H9 (cell line): Measurements from ENCODE around the gene ROPN1L. TPM values are rescaled to one million over a fixed set of nuclear protein-coding genes. Genes with fewer than 3 reads are reported as not detected.

ENCODE experiments used
- DNase-seq: peaks from one replicate; pipeline ENCODE4 v3.0.0-alpha.2; 2017
- H2AFZ ChIP-seq: one replicate; pipeline ENCODE4 v1.6.1; 2013; ENCODE audit warnings: mild to moderate bottlenecking, low read length, control low read depth, moderate library complexity
- H2AK5ac ChIP-seq: 2 replicates; pipeline ENCODE4 v1.6.1; 2013; ENCODE audit warnings: low read length, control low read depth, mixed read lengths; ENCODE audit not compliant: insufficient read length
- H2BK120ac ChIP-seq: one replicate; pipeline ENCODE4 v1.6.1; 2013; ENCODE audit warnings: low read depth, mild to moderate bottlenecking, low read length, control low read depth, inconsistent platforms; ENCODE audit not compliant: poor library complexity, severe bottlenecking
- H2BK12ac ChIP-seq: 2 replicates; pipeline ENCODE4 v1.6.1; 2013; ENCODE audit warnings: low read length, control low read depth, mixed read lengths, low read depth; ENCODE audit not compliant: insufficient read length
- H2BK15ac ChIP-seq: 2 replicates; pipeline ENCODE4 v1.6.1; 2013; ENCODE audit warnings: low read depth, low read length, control low read depth
- H2BK20ac ChIP-seq: one replicate; pipeline ENCODE4 v1.6.1; 2013; ENCODE audit warnings: low read depth, mild to moderate bottlenecking, low read length, control low read depth, inconsistent platforms; ENCODE audit not compliant: poor library complexity, severe bottlenecking
- H2BK5ac ChIP-seq: 2 replicates; pipeline ENCODE4 v1.6.1; 2013; ENCODE audit warnings: low read length, control low read depth, mixed read lengths; ENCODE audit not compliant: insufficient read length
- H3K14ac ChIP-seq: 2 replicates; pipeline ENCODE4 v1.6.1; 2013; ENCODE audit warnings: low read length, control low read depth; ENCODE audit not compliant: insufficient read depth
- H3K18ac ChIP-seq: 2 replicates; pipeline ENCODE4 v1.6.1; 2013; ENCODE audit warnings: low read depth, mild to moderate bottlenecking, mixed read lengths, low read length, control low read depth; ENCODE audit not compliant: insufficient read length
- H3K23ac ChIP-seq: 2 replicates; pipeline ENCODE4 v1.6.1; 2013; ENCODE audit warnings: low read length, control low read depth, mixed read lengths, low read depth; ENCODE audit not compliant: insufficient read length
- H3K23me2 ChIP-seq: 2 replicates; pipeline ENCODE4 v1.6.1; 2013; ENCODE audit warnings: low read depth, mild to moderate bottlenecking, mixed read lengths, low read length, control low read depth; ENCODE audit not compliant: insufficient read length, poor library complexity, severe bottlenecking
- H3K27ac ChIP-seq: 2 replicates; pipeline ENCODE4 v1.5.1; 2013; ENCODE audit warnings: low read length, control low read depth, mixed read lengths, low read depth; ENCODE audit not compliant: insufficient read length
- H3K27me3 ChIP-seq: 2 replicates; pipeline ENCODE4 v1.6.1; 2013; ENCODE audit warnings: low read length, control low read depth, inconsistent platforms; ENCODE audit not compliant: insufficient read depth
- H3K4ac ChIP-seq: 2 replicates; pipeline ENCODE4 v1.6.1; 2013; ENCODE audit warnings: low read depth, mild to moderate bottlenecking, control low read depth, inconsistent platforms, low read length, moderate library complexity
- H3K4me1 ChIP-seq: 2 replicates; pipeline ENCODE4 v1.6.1; 2013; ENCODE audit warnings: low read length, control low read depth, inconsistent platforms; ENCODE audit not compliant: insufficient read depth
- H3K4me2 ChIP-seq: 2 replicates; pipeline ENCODE4 v1.6.1; 2013; ENCODE audit warnings: low read length, control low read depth, mixed read lengths; ENCODE audit not compliant: insufficient read length, insufficient read depth
- H3K56ac ChIP-seq: 2 replicates; pipeline ENCODE4 v1.6.1; 2013; ENCODE audit warnings: low read depth, mild to moderate bottlenecking, mixed read lengths, low read length, control low read depth; ENCODE audit not compliant: insufficient read length
- H3K79me1 ChIP-seq: 2 replicates; pipeline ENCODE4 v1.6.1; 2013; ENCODE audit warnings: low read depth, mild to moderate bottlenecking, moderate library complexity, low read length, control low read depth, inconsistent platforms; ENCODE audit not compliant: insufficient read depth, poor library complexity, severe bottlenecking
- H3K79me2 ChIP-seq: 2 replicates; pipeline ENCODE4 v1.6.1; 2013; ENCODE audit warnings: low read length, control low read depth, inconsistent platforms; ENCODE audit not compliant: insufficient read depth
- H3K9ac ChIP-seq: 2 replicates; pipeline ENCODE4 v1.6.1; 2013; ENCODE audit warnings: low read length, control low read depth, mixed read lengths; ENCODE audit not compliant: insufficient read length; ENCODE audit errors: extremely low read depth
- H3K9me3 ChIP-seq: one replicate; pipeline ENCODE4 v1.6.1; 2013; ENCODE audit warnings: low read depth, low read length, inconsistent platforms; ENCODE audit not compliant: control insufficient read depth
- H3T11ph ChIP-seq: one replicate; pipeline ENCODE4 v1.6.1; 2013; ENCODE audit warnings: mild to moderate bottlenecking, low read length, control low read depth, inconsistent platforms
- H4K20me1 ChIP-seq: one replicate; pipeline ENCODE4 v1.6.1; 2013; ENCODE audit not compliant: control insufficient read depth, insufficient read length, insufficient read depth
- H4K5ac ChIP-seq: 2 replicates; pipeline ENCODE4 v1.6.1; 2013; ENCODE audit warnings: low read depth, mild to moderate bottlenecking, mixed read lengths, low read length, control low read depth; ENCODE audit not compliant: insufficient read length
- H4K8ac ChIP-seq: replicated peaks from 2 replicates; pipeline ENCODE4 v1.6.1; 2013; ENCODE audit warnings: low read length, control low read depth, mixed read lengths, low read depth; ENCODE audit not compliant: insufficient read length
- H4K91ac ChIP-seq: 2 replicates; pipeline ENCODE4 v1.6.1; 2013; ENCODE audit warnings: low read depth, mild to moderate bottlenecking, moderate library complexity, mixed read lengths, low read length, control low read depth; ENCODE audit not compliant: insufficient read length
- H3K27ac Mint-ChIP-seq, 3 experiments: 2 replicates in 2 of 3; 3 replicates in 1 of 3; pipeline ENCODE4 v1.8.0; 2020 to 2021; ENCODE audit warnings: mixed read lengths in 3 of 3, mild to moderate bottlenecking in 1 of 3, moderate library complexity in 1 of 3
- H3K27me3 Mint-ChIP-seq: 2 replicates; pipeline ENCODE4 v1.8.0; 2021; ENCODE audit warnings: low read depth, mild to moderate bottlenecking, moderate library complexity, mixed read lengths
- H3K36me3 Mint-ChIP-seq, 3 experiments: 2 replicates in 2 of 3; 3 replicates in 1 of 3; pipeline ENCODE4 v1.8.0; 2020 to 2021; ENCODE audit warnings: low read depth in 3 of 3, mixed read lengths in 3 of 3; ENCODE audit not compliant: insufficient read depth in 1 of 3
- H3K4me1 Mint-ChIP-seq, 2 experiments: 2 replicates each; pipeline ENCODE4 v1.8.0; 2020; ENCODE audit warnings: mixed read lengths in 2 of 2
- H3K4me3 Mint-ChIP-seq, 2 experiments: 2 replicates in 1 of 2; 3 replicates in 1 of 2; pipeline ENCODE4 v1.8.0; 2020 to 2021; ENCODE audit warnings: mild to moderate bottlenecking in 2 of 2, mixed read lengths in 2 of 2, moderate library complexity in 1 of 2
- H3K9me3 Mint-ChIP-seq, 2 experiments: 2 replicates in 1 of 2; 3 replicates in 1 of 2; pipeline ENCODE4 v1.8.0; 2020; ENCODE audit warnings: mild to moderate bottlenecking in 2 of 2, mixed read lengths in 2 of 2, moderate library complexity in 1 of 2
- WGBS: extraction: QIAGEN DNeasy Blood & Tissue Kit; methylation state at CpG from one replicate; pipeline ENCODE4 v1.1.7; 2013; ENCODE audit warnings: missing lambda C conversion rate, low lambda C conversion rate, mixed read lengths; ENCODE audit not compliant: insufficient read length; ENCODE audit errors: extremely low coverage; 5-methylcytosine and 5-hydroxymethylcytosine counted together
- total RNA-seq: library from RNA; stranded (reverse); gene quantifications from 2 replicates; pipeline ENCODE4 v1.2.1, GENCODE V29; 2021
- TF ChIP-seq, protein P1 (sequence below): fragments of 200-600 bp; sonication (generic); conservative IDR thresholded peaks from 3 replicates; pipeline ENCODE4 v1.8.0; 2021; ENCODE audit warnings: antibody characterized with exemption, mild to moderate bottlenecking

The ROPN1L gene
- total RNA-seq, 1 experiment from 2014 or later: 0.37 TPM

DNA sequence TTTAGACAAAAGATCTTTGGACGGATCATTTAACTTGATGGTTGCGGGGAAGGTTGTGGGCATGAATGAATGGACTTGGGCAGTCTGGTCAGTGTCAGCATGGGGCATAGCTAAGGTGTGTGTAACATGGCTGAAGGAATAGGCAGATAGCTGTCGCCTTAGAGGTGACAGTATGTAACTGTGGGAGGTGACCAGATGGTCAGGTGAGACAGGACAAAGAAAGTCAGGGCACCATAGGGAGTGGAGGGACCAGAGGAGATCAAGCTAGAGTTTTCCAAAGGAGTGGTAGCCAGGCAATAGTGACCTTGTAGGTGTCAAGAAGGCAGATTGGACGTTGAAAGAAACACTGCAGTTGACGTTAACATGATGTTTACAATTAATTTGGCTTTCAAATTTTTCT is 45.1 kb upstream of the ROPN1L start:
- no peak overlapping the region for H2AK5ac ChIP-seq
- H3K9me3 ChIP-seq: no peaks in the 10 kb centered on the region

More for the DNA sequence above, 45.1 kb upstream of the ROPN1L start:
- H4K8ac ChIP-seq: no peak overlapping the region
- no peak overlapping the region for H2AFZ ChIP-seq
- H4K91ac ChIP-seq: no peak overlapping the region
- no peak for DNase-seq
- no peak overlapping the region for H2BK120ac ChIP-seq
- H3K27ac ChIP-seq: no peak overlapping the region
- TF ChIP-seq, protein P1, sequence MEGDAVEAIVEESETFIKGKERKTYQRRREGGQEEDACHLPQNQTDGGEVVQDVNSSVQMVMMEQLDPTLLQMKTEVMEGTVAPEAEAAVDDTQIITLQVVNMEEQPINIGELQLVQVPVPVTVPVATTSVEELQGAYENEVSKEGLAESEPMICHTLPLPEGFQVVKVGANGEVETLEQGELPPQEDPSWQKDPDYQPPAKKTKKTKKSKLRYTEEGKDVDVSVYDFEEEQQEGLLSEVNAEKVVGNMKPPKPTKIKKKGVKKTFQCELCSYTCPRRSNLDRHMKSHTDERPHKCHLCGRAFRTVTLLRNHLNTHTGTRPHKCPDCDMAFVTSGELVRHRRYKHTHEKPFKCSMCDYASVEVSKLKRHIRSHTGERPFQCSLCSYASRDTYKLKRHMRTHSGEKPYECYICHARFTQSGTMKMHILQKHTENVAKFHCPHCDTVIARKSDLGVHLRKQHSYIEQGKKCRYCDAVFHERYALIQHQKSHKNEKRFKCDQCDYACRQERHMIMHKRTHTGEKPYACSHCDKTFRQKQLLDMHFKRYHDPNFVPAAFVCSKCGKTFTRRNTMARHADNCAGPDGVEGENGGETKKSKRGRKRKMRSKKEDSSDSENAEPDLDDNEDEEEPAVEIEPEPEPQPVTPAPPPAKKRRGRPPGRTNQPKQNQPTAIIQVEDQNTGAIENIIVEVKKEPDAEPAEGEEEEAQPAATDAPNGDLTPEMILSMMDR: no peak
- H2BK15ac ChIP-seq: no peak overlapping the region
- H4K20me1 ChIP-seq: no peaks in the 10 kb centered on the region
- no peak overlapping the region for H2BK20ac ChIP-seq
- Mint-ChIP-seq H3K27me3 (no peaks in the 10 kb centered on the region), H3K4me1 (peaks cover 0 to 6% of the 10 kb centered on the region in 2 experiments; a peak in 1 of 4 replicates), H3K36me3 (peaks cover 20 to 61% (median 53%) of the 10 kb centered on the region in 3 experiments), H3K27ac (peak overlapping the region in 2 of 3 experiments; percentile 14 to 17; a peak in 1 of 7 replicates), H3K9me3 (no peaks in the 10 kb centered on the region), H3K4me3 (no peak overlapping the region)
- H3K4me2 ChIP-seq: no peak overlapping the region
- no peak overlapping the region for H2BK12ac ChIP-seq
- H3K4ac ChIP-seq: no peak overlapping the region
- H3K23me2 ChIP-seq: peaks cover 2% of the 10 kb centered on the region
- H3K56ac ChIP-seq: no peak overlapping the region
- H4K5ac ChIP-seq: no peak overlapping the region
- no peak overlapping the region for H3K14ac ChIP-seq
- no peaks in the 10 kb centered on the region for H3K27me3 ChIP-seq
- no CpG with 5 or more reads among the region's 5 CpGs for whole genome bisulfite sequencing
- H3K23ac ChIP-seq: no peak overlapping the region
- H3K9ac ChIP-seq: no peak overlapping the region
- no peak overlapping the region for H2BK5ac ChIP-seq
- no peaks in the 10 kb centered on the region for H3K79me1 ChIP-seq
- H3K79me2 ChIP-seq: no peaks in the 10 kb centered on the region
- no peak overlapping the region for H3T11ph ChIP-seq
- H3K18ac ChIP-seq: no peak overlapping the region
- no peaks in the 10 kb centered on the region for H3K4me1 ChIP-seq
